HepG2 (cell line): ENCODE measurements around the gene SV2A. TPM values are rescaled to one million over a fixed set of nuclear protein-coding genes. Genes with fewer than 3 reads are reported as not detected.

Experiments used
- ATF3 ChIP-seq: sonication (generic); formaldehyde crosslinking; IDR thresholded peaks from 2 replicates; pipeline ENCODE4 v1.4.0; 2020; ENCODE audit warnings: missing genetic modification reagents
- DBP ChIP-seq: sonication (generic); formaldehyde crosslinking; IDR thresholded peaks from 2 replicates; pipeline ENCODE4 v1.4.0; 2020; ENCODE audit warnings: missing genetic modification reagents; ENCODE audit errors: not compliant biosample characterization
- FUBP1 ChIP-seq: sonication (generic); formaldehyde crosslinking; IDR thresholded peaks from 2 replicates; pipeline ENCODE4 v1.5.1; 2020; ENCODE audit warnings: missing genetic modification reagents, mild to moderate bottlenecking, borderline replicate concordance
- HNF4G ChIP-seq, 2 experiments: sonication (generic) in 1 of 2; formaldehyde crosslinking in 1 of 2; IDR thresholded peaks; 2 replicates each; pipeline versions ENCODE4 v1.4.0 to v1.6.1; 2011 to 2020; ENCODE audit warnings: borderline replicate concordance in 2 of 2, low read depth in 2 of 2, mild to moderate bottlenecking in 2 of 2, low read length in 1 of 2, missing genetic modification reagents in 1 of 2, moderate library complexity in 1 of 2
- HOXA3 ChIP-seq: sonication (generic); formaldehyde crosslinking; IDR thresholded peaks from 2 replicates; pipeline ENCODE4 v1.5.0; 2020; ENCODE audit warnings: missing genetic modification reagents
- ISX ChIP-seq: sonication (generic); formaldehyde crosslinking; conservative IDR thresholded peaks from 2 replicates; pipeline ENCODE4 v1.5.0; 2020; ENCODE audit warnings: missing genetic modification reagents
- KLF16 ChIP-seq, 2 experiments: sonication (generic) in 1 of 2; formaldehyde crosslinking in 1 of 2; IDR thresholded peaks; 2 replicates each; pipeline versions ENCODE4 v1.6.1 to v1.8.0; 2016 to 2023; ENCODE audit warnings: missing genetic modification reagents in 2 of 2, missing compliant biosample characterization in 1 of 2
- KMT2B ChIP-seq: IDR thresholded peaks from 2 replicates; pipeline ENCODE4 v1.6.1; 2016; ENCODE audit warnings: missing genetic modification reagents, missing compliant biosample characterization
- MNT ChIP-seq: fragments of 450-650 bp; IDR thresholded peaks from 2 replicates; pipeline ENCODE4 v1.6.1; 2016
- NFAT5 ChIP-seq: sonication (generic); formaldehyde crosslinking; IDR thresholded peaks from 2 replicates; pipeline ENCODE4 v1.4.0; 2020; ENCODE audit warnings: missing genetic modification reagents
- SKIL ChIP-seq: sonication (generic); formaldehyde crosslinking; IDR thresholded peaks from 2 replicates; pipeline ENCODE4 v1.8.0; 2022; ENCODE audit warnings: missing genetic modification reagents, mild to moderate bottlenecking, moderate library complexity, borderline replicate concordance
- ZNF296 ChIP-seq: sonication (generic); formaldehyde crosslinking; conservative IDR thresholded peaks from 2 replicates; pipeline ENCODE4 v1.5.0; 2020; ENCODE audit warnings: mild to moderate bottlenecking, missing genetic modification reagents
- ZNF496 ChIP-seq: sonication (generic); formaldehyde crosslinking; IDR thresholded peaks from 2 replicates; pipeline ENCODE4 v1.8.1; 2023; ENCODE audit warnings: mild to moderate bottlenecking, moderate library complexity, missing genetic modification reagents; ENCODE audit not compliant: insufficient replicate concordance
- ZNF615 ChIP-seq: sonication (generic); formaldehyde crosslinking; IDR thresholded peaks from 2 replicates; pipeline ENCODE4 v1.5.0; 2020; ENCODE audit warnings: mild to moderate bottlenecking, missing genetic modification reagents, borderline replicate concordance
- polyA plus RNA-seq, 8 experiments: library from polyadenylated mRNA; depleted of rRNA in 3 of 8; stranded (reverse) in 7 of 8; unstranded in 1 of 8; fragments of >200 nt; fragmentation: Illumina TruSeq in 4 of 8; extraction: Trizol in 4 of 8; gene quantifications; 2 replicates each; pipeline versions ENCODE4 v1.2.1 to v1.2.3, GENCODE V29; 2011 to 2016; ENCODE audit warnings: low read depth in 4 of 8, missing spikeins in 1 of 8, mixed read lengths in 1 of 8; ENCODE audit not compliant: insufficient read depth in 1 of 8
- total RNA-seq, 5 experiments: library from RNA; depleted of rRNA; stranded (reverse); fragments of >200 nt; fragmentation: Illumina TruSeq; extraction: Trizol; gene quantifications; 2 replicates each; pipeline ENCODE4 v1.2.3, GENCODE V29; 2016; ENCODE audit warnings: low read depth in 1 of 5

The SV2A gene
- total and polyA plus RNA-seq, 2 of the 13 experiments (the other 11 are each of a cell fraction or from before 2014, with no cell fraction given) = 0.84 to 1.9 TPM

- TF ChIP-seq ZNF496 (no peak), KLF16 (CRISPR knock-in tag; IDR thresholded peaks at IDR 0.05) (0 out of 4 replicates have a peak, but pooled peaks of 1 of the 2 experiments have one; percentile 50), MNT (peak; percentile 70), ISX (no peak), ZNF615 (CRISPR knock-in tag) (no peak), ZNF296 (CRISPR knock-in tag) (no peak), HNF4G (IDR thresholded peaks at IDR 0.05; ENCODE audit: borderline replicate concordance, low read depth, low read length) (0 out of 2 replicates have a peak, but pooled peaks have one; percentile 26), HNF4G (CRISPR knock-in tag; IDR thresholded peaks at IDR 0.05; ENCODE audit: borderline replicate concordance, low read depth) (no peak), HOXA3 (CRISPR knock-in tag) (peak; percentile 90), KMT2B (peak; percentile 29; the same call in 1 of the 2 replicates), DBP (CRISPR knock-in tag) (no peak), NFAT5 (CRISPR knock-in tag) (no peak), SKIL (no peak), ATF3 (CRISPR knock-in tag) (no peak), FUBP1 (CRISPR knock-in tag) (no peak)
These were observed 18.0 kb downstream of the SV2A start, which contains the start of gene BOLA1 (continued) for GRCh38 chr1:149899460-149900284.
